Brain microvascular endothelial cell (primary cell): ENCODE data around the gene KCNJ1.
A peak's percentile ranks its signal among the peaks of the same experiment; 100 is the strongest.

ENCODE experiments used
- DNase-seq: peaks from one replicate; pipeline ENCODE4 v3.0.0-alpha.2; 2020
- H3K27ac ChIP-seq: fragments of 250-450 bp; sonication (Bioruptor Pico); 2 replicates; pipeline ENCODE4 v1.5.1; 2020; ENCODE audit warnings: mild to moderate bottlenecking, moderate library complexity
- H3K27me3 ChIP-seq: fragments of 250-450 bp; sonication (Bioruptor Pico); replicated peaks from 2 replicates; pipeline ENCODE4 v1.5.1; 2020; ENCODE audit warnings: mild to moderate bottlenecking
- H3K36me3 ChIP-seq: fragments of 250-450 bp; sonication (Bioruptor Pico); replicated peaks from 2 replicates; pipeline ENCODE4 v1.5.1; 2020; ENCODE audit warnings: mild to moderate bottlenecking
- H3K4me3 ChIP-seq: 2 replicates; pipeline ENCODE4 v1.5.1; 2011; ENCODE audit warnings: low read depth, mild to moderate bottlenecking, control low read depth, low read length, moderate library complexity
- in situ Hi-C: cut with HindIII; loops from 2 replicates; pipeline ENCODE4 v1.10.0; 2017; ENCODE audit warnings: low sequenced_read_pairs, low pct_ligation_motif_present
- TF ChIP-seq, protein P1 (sequence below): IDR thresholded peaks from 2 replicates; pipeline ENCODE4 v1.5.1; 2011; ENCODE audit warnings: low read depth, mild to moderate bottlenecking, moderate library complexity, low read length, control low read depth, inconsistent platforms; ENCODE audit errors: missing control alignments

The KCNJ1 gene

DNA sequence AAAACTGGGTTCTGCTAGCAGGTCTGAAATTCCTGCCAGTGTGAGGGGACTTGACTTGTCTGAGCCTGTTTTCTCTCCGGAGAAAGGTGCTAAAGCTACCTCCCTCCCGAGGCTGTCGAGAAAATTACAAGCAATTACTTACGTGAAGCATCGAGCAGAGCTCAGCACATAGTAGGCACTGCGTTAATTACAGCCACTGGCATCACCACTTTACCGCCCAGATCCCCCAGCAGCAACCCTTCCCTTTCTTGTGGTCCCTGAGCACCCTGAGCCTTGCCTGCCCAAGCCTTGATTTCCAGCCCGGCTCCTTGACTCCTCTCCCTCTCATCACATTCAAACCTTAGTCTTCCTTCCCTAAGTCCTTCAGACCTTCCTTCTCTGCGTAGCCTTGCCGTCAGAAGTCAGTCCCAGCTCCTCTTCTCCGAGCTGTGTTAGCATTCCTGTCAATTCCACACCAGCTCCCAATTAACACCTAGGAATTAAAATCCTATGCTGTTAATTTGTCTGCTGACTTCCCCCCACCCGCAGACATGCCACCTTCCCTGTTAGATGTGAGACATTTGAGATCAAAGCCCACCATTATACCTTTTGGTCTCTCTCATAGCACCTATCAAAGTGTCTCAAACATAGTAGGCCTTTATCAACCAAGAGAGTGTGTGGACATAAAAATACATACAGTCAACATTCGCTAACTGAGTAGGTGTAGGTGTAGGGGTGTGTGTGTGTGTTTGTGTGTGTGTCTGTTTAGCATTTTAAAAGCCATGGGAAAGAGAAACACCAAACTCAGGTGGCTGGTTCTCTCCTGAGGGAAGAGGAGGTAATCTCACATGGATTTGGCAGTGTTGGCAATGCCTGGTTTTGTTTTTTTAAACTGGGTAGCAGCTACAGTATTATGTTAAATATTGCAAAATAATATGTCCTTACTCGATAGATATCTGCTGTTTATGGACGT lies 21.2 kb upstream of the KCNJ1 start:
- Histone ChIP-seq H3K36me3 (no peaks in the 10 kb centered on the region), H3K27me3 (peaks cover 33% of the 10 kb centered on the region), H3K4me3 (no peak overlapping the region), H3K27ac (no peak overlapping the region)
- in situ Hi-C loops: no loop called here
- DNase-seq: no peak
- TF ChIP-seq, protein P1, sequence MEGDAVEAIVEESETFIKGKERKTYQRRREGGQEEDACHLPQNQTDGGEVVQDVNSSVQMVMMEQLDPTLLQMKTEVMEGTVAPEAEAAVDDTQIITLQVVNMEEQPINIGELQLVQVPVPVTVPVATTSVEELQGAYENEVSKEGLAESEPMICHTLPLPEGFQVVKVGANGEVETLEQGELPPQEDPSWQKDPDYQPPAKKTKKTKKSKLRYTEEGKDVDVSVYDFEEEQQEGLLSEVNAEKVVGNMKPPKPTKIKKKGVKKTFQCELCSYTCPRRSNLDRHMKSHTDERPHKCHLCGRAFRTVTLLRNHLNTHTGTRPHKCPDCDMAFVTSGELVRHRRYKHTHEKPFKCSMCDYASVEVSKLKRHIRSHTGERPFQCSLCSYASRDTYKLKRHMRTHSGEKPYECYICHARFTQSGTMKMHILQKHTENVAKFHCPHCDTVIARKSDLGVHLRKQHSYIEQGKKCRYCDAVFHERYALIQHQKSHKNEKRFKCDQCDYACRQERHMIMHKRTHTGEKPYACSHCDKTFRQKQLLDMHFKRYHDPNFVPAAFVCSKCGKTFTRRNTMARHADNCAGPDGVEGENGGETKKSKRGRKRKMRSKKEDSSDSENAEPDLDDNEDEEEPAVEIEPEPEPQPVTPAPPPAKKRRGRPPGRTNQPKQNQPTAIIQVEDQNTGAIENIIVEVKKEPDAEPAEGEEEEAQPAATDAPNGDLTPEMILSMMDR: no peak

GRCh38 chr11:128886406-128887124 lies 19.5 kb upstream of the KCNJ1 start:
- H3K36me3 ChIP-seq: no peaks in the 10 kb centered on the region
- TF ChIP-seq, protein P1: peak; percentile 57
- no peak overlapping the region for H3K4me3 ChIP-seq
- in situ Hi-C loops: no loop called here
- peaks cover 35% of the 10 kb centered on the region for H3K27me3 ChIP-seq
- DNase-seq: no peak
- no peak overlapping the region for H3K27ac ChIP-seq

GRCh38 chr11:128884703-128885338 lies 17.7 kb upstream of the KCNJ1 start:
- DNase-seq: peak; percentile 45
- H3K4me3 ChIP-seq: no peak overlapping the region
- TF ChIP-seq, protein P1: peak; percentile 80
- H3K27ac ChIP-seq: no peak overlapping the region
- no peaks in the 10 kb centered on the region for H3K36me3 ChIP-seq
- peaks cover 25% of the 10 kb centered on the region for H3K27me3 ChIP-seq
- in situ Hi-C loops: no loop called here

- Histone ChIP-seq H3K27me3 (peaks cover 20% of the 10 kb centered on the region), H3K36me3 (no peaks in the 10 kb centered on the region), H3K27ac (no peak overlapping the region), H3K4me3 (no peak overlapping the region)
- in situ Hi-C loops: no loop called here
- DNase-seq: no peak
- TF ChIP-seq, protein P1: no peak
Observed at GRCh38 chr11:128884054-128884453, 17.0 kb upstream of the KCNJ1 start.

- Histone ChIP-seq H3K27ac (no peak overlapping the region), H3K36me3 (no peaks in the 10 kb centered on the region), H3K27me3 (peaks cover 13% of the 10 kb centered on the region), H3K4me3 (no peak overlapping the region)
- in situ Hi-C loops: no loop called here
- DNase-seq: no peak
- TF ChIP-seq, protein P1: no peak
Observed at GRCh38 chr11:128882451-128882850, 15.4 kb upstream of the KCNJ1 start.
